IMR-90 (cell line): Measurements from ENCODE around the gene HSD3B2. TPM values are rescaled to one million over a fixed set of nuclear protein-coding genes. Genes with fewer than 3 reads are reported as not detected.

Experiments used
- ATAC-seq: fragments of 200-7000 bp; cut with Tn5 transposase; 2 replicates; pipeline ENCODE4 v1.9.1; 2020; ENCODE audit warnings: low read depth, mild to moderate bottlenecking, moderate library complexity
- BruUV-seq: library from RNA; stranded (reverse); fragments of 400-500 nt; replicated peaks from 2 replicates; lab custom pipeline; 2021; lab: Mats Ljungman, UMichigan
- CTCF ChIA-PET: fragments of 300-600 bp; formaldehyde crosslinking; extraction: SDS; loops from one replicate; lab custom pipeline; 2021; ENCODE audit warnings: antibody characterized with exemption; lab: Yijun Ruan, JAX
- POLR2A ChIA-PET: fragments of 300-600 bp; sonication (Branson Sonifier 250); formaldehyde crosslinking; loops from one replicate; lab custom pipeline; 2022; ENCODE audit warnings: antibody characterized with exemption; ENCODE audit not compliant: unreplicated experiment; lab: Charles Lee
- DNase-seq: peaks from one replicate; pipeline ENCODE4 v3.0.0; 2013
- H2AFZ ChIP-seq: replicated peaks from 2 replicates; pipeline ENCODE3; 2013; ENCODE audit warnings: low read length, mild to moderate bottlenecking; ENCODE audit not compliant: poor library complexity
- H2AK5ac ChIP-seq: 2 replicates; pipeline ENCODE4 v1.6.1; 2013; ENCODE audit warnings: low read depth, low read length, inconsistent platforms
- H2AK9ac ChIP-seq: replicated peaks from 2 replicates; pipeline ENCODE3; 2013; ENCODE audit warnings: mild to moderate bottlenecking, low read depth, low read length, moderate library complexity; ENCODE audit not compliant: poor library complexity
- H2BK120ac ChIP-seq: 2 replicates; pipeline ENCODE4 v1.6.1; 2013; ENCODE audit warnings: low read depth, low read length, inconsistent platforms
- H2BK15ac ChIP-seq: 3 replicates; pipeline ENCODE4 v1.6.1; 2013; ENCODE audit warnings: low read depth, low read length, inconsistent platforms
- H2BK20ac ChIP-seq: 2 replicates; pipeline ENCODE4 v1.6.1; 2013; ENCODE audit warnings: low read depth, mild to moderate bottlenecking, inconsistent platforms, low read length, moderate library complexity
- H2BK5ac ChIP-seq: 2 replicates; pipeline ENCODE4 v1.6.1; 2013; ENCODE audit warnings: mild to moderate bottlenecking, low read depth, low read length, inconsistent platforms; ENCODE audit not compliant: poor library complexity, severe bottlenecking
- H3K14ac ChIP-seq: replicated peaks from 2 replicates; pipeline ENCODE4 v1.6.1; 2013; ENCODE audit warnings: low read depth, low read length, inconsistent platforms
- H3K18ac ChIP-seq: 2 replicates; pipeline ENCODE4 v1.6.1; 2013; ENCODE audit warnings: low read depth, low read length, control low read depth
- H3K23ac ChIP-seq: 2 replicates; pipeline ENCODE4 v1.6.1; 2013; ENCODE audit warnings: low read depth, low read length, inconsistent platforms
- H3K27ac ChIP-seq: 2 replicates; pipeline ENCODE4 v1.5.1; 2013; ENCODE audit warnings: mild to moderate bottlenecking, control low read depth, low read length; ENCODE audit not compliant: insufficient read depth
- H3K27me3 ChIP-seq: 2 replicates; pipeline ENCODE4 v1.6.1; 2013; ENCODE audit warnings: low read length; ENCODE audit not compliant: control insufficient read depth, insufficient read depth
- H3K36me3 ChIP-seq: 2 replicates; pipeline ENCODE4 v1.6.1; 2013; ENCODE audit warnings: low read length, mixed read lengths; ENCODE audit not compliant: control insufficient read depth, insufficient read depth
- H3K4ac ChIP-seq: 2 replicates; pipeline ENCODE4 v1.6.1; 2013; ENCODE audit warnings: low read depth, low read length, inconsistent platforms
- H3K4me1 ChIP-seq: 2 replicates; pipeline ENCODE4 v1.6.1; 2013; ENCODE audit warnings: low read length, mixed read lengths; ENCODE audit not compliant: control insufficient read depth, insufficient read depth
- H3K4me2 ChIP-seq: 2 replicates; pipeline ENCODE4 v1.6.1; 2013; ENCODE audit warnings: low read depth, mild to moderate bottlenecking, control low read depth, low read length, moderate library complexity
- H3K4me3 ChIP-seq: 2 replicates; pipeline ENCODE4 v1.5.1; 2013; ENCODE audit warnings: low read depth, mild to moderate bottlenecking, control low read depth, low read length, moderate library complexity; ENCODE audit not compliant: insufficient read depth
- H3K56ac ChIP-seq: 2 replicates; pipeline ENCODE4 v1.6.1; 2013; ENCODE audit warnings: low read length, inconsistent platforms; ENCODE audit not compliant: insufficient read depth; ENCODE audit errors: extremely low read depth
- H3K79me1 ChIP-seq, 2 experiments: 2 replicates each; pipeline ENCODE4 v1.6.1; 2013; ENCODE audit warnings: low read length in 2 of 2, inconsistent platforms in 1 of 2, low read depth in 1 of 2
- H3K9ac ChIP-seq: 2 replicates; pipeline ENCODE4 v1.6.1; 2013; ENCODE audit warnings: low read depth, low read length, control low read depth
- H3K9me1 ChIP-seq: 2 replicates; pipeline ENCODE4 v1.6.1; 2013; ENCODE audit warnings: low read length, inconsistent platforms; ENCODE audit not compliant: insufficient read depth
- H3K9me3 ChIP-seq: 2 replicates; pipeline ENCODE4 v1.6.1; 2013; ENCODE audit warnings: low read length; ENCODE audit not compliant: control insufficient read depth, insufficient read depth
- H4K20me1 ChIP-seq: 2 replicates; pipeline ENCODE4 v1.6.1; 2013; ENCODE audit warnings: low read length, inconsistent platforms; ENCODE audit not compliant: insufficient read depth
- H4K5ac ChIP-seq: 2 replicates; pipeline ENCODE4 v1.6.1; 2013; ENCODE audit warnings: mild to moderate bottlenecking, low read depth, low read length, control low read depth
- H4K8ac ChIP-seq, 2 experiments: 2 replicates each; pipeline ENCODE4 v1.6.1; 2013; ENCODE audit warnings: low read depth in 2 of 2, low read length in 2 of 2, control low read depth in 1 of 2, inconsistent platforms in 1 of 2
- H4K91ac ChIP-seq: 2 replicates; pipeline ENCODE4 v1.6.1; 2013; ENCODE audit warnings: low read depth, low read length, inconsistent platforms; ENCODE audit not compliant: insufficient read depth
- BHLHE40 ChIP-seq: fragments of 150-350 bp; IDR thresholded peaks from 2 replicates; pipeline ENCODE4 v1.6.1; 2016; ENCODE audit warnings: mild to moderate bottlenecking, low read depth, low read length
- CHD1 ChIP-seq: IDR thresholded peaks from 2 replicates; pipeline ENCODE4 v1.6.1; 2012; ENCODE audit warnings: low read depth, low read length, improper control_type of control experiment
- ELK1 ChIP-seq: fragments of 150-350 bp; IDR thresholded peaks from 2 replicates; pipeline ENCODE4 v1.6.1; 2016; ENCODE audit warnings: low read depth, mild to moderate bottlenecking, low read length, moderate library complexity, borderline replicate concordance
- MAFK ChIP-seq: IDR thresholded peaks from 2 replicates; pipeline ENCODE4 v1.6.1; 2012; ENCODE audit warnings: low read depth, low read length, improper control_type of control experiment
- MAZ ChIP-seq: IDR thresholded peaks from 2 replicates; pipeline ENCODE4 v1.6.1; 2012; ENCODE audit warnings: low read depth, mild to moderate bottlenecking, low read length, improper control_type of control experiment, moderate library complexity, borderline replicate concordance
- MXI1 ChIP-seq: IDR thresholded peaks from 2 replicates; pipeline ENCODE4 v1.6.1; 2012; ENCODE audit warnings: low read depth, mild to moderate bottlenecking, low read length, moderate library complexity, borderline replicate concordance
- NFE2L2 ChIP-seq: fragments of 150-350 bp; IDR thresholded peaks from 2 replicates; pipeline ENCODE4 v1.6.1; 2016; ENCODE audit warnings: low read depth, mild to moderate bottlenecking, low read length
- POLR2A ChIP-seq: IDR thresholded peaks from 2 replicates; pipeline ENCODE4 v1.6.1; 2012; ENCODE audit warnings: mild to moderate bottlenecking, low read depth, low read length
- RCOR1 ChIP-seq: IDR thresholded peaks from 2 replicates; pipeline ENCODE4 v1.6.1; 2012; ENCODE audit warnings: mild to moderate bottlenecking, low read length, improper control_type of control experiment; ENCODE audit not compliant: insufficient replicate concordance
- SMC3 ChIP-seq: fragments of 150-350 bp; IDR thresholded peaks from 2 replicates; pipeline ENCODE4 v1.6.1; 2016; ENCODE audit warnings: low read depth, mild to moderate bottlenecking, antibody characterized with exemption, low read length, moderate library complexity
- WGBS, 2 experiments: methylation state at CpG; one replicate each; pipeline versions ENCODE4 v1.1.5 to v1.1.7; 2013; ENCODE audit warnings: missing lambda C conversion rate in 2 of 2; ENCODE audit not compliant: insufficient read length in 1 of 2; ENCODE audit errors: extremely low coverage in 2 of 2; 5-methylcytosine and 5-hydroxymethylcytosine counted together
- dilution Hi-C: fragments of 300-500 bp; cut with HindIII; formaldehyde crosslinking; loops from one replicate; pipeline ENCODE4 v1.14.3; 2018; ENCODE audit warnings: low sequenced_read_pairs; ENCODE audit not compliant: unreplicated experiment
- in situ Hi-C: fragments of 300-500 bp; cut with MboI; formaldehyde crosslinking; loops from 3 replicates; pipeline ENCODE4 v1.14.3; 2019; ENCODE audit warnings: low sequenced_read_pairs, inconsistent platforms, mixed read lengths
- intact Hi-C: fragments of 100-400 bp; cut with micrococcal nuclease; formaldehyde crosslinking; loops from 2 replicates; pipeline ENCODE4 v1.10.0; 2022
- polyA plus RNA-seq, 3 experiments: library from polyadenylated mRNA; depleted of rRNA; stranded (reverse); fragments of >200 nt; gene quantifications; 2 replicates each; pipeline ENCODE4 v1.2.3, GENCODE V29; 2012; ENCODE audit warnings: low replicate concordance in 1 of 3
- total RNA-seq: library from RNA; depleted of rRNA; stranded (reverse); fragments of >200 nt; gene quantifications from 2 replicates; pipeline ENCODE4 v1.2.3, GENCODE V29; 2012
- TF ChIP-seq, protein P1 (sequence below): fragments of 150-350 bp; IDR thresholded peaks from 2 replicates; pipeline ENCODE4 v1.6.1; 2017; ENCODE audit warnings: mild to moderate bottlenecking, antibody characterized with exemption, low read length, low read depth

HSD3B2 gene
- total and polyA plus RNA-seq, 2 of the 4 experiments (the other 2 are of a cell fraction): not detected

DNA sequence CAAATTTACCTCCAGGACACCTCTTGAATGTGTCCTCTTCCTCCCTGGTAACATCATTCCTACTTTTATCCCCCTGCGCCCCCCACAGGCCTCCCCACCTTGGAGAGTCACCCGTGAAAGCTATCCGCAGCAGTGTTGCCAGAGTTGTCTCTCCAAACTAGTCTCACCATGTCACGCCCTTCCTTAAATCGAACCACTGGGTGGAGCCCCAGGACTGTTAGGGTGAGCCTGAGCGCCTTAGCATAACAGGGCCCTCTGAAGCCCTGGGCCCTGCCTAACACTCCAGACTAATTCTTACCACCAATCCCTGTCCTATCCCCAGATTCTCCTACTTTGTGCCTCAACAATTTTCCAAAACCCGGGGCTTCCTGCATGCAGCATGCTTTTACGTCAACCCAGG lies 35.0 kb downstream of the HSD3B2 start:
- Histone ChIP-seq H2AK5ac (no peak overlapping the region), H2BK20ac (no peak overlapping the region), H3K4me2 (no peak overlapping the region), H2BK120ac (no peak overlapping the region), H3K9me3 (no peaks in the 10 kb centered on the region), H3K36me3 (no peaks in the 10 kb centered on the region), H3K79me1 (no peaks in the 10 kb centered on the region), H4K5ac (no peak overlapping the region), H3K4me1 (no peaks in the 10 kb centered on the region), H3K27ac (no peak overlapping the region), H3K23ac (no peak overlapping the region), H4K20me1 (no peaks in the 10 kb centered on the region), H3K4ac (no peak overlapping the region), H3K56ac (no peak overlapping the region), H3K18ac (no peak overlapping the region), H2AFZ (no peak overlapping the region), H2BK15ac (no peak overlapping the region), H3K4me3 (no peak overlapping the region), H2BK5ac (no peak overlapping the region), H3K14ac (no peak overlapping the region), H3K9me1 (no peaks in the 10 kb centered on the region), H4K91ac (no peak overlapping the region), H2AK9ac (no peak overlapping the region), H4K8ac (no peak overlapping the region), H3K27me3 (no peaks in the 10 kb centered on the region; the same call in 1 of the 2 replicates), H3K9ac (no peak overlapping the region)
- ATAC-seq (no peak), DNase-seq (no peak)
- dilution Hi-C loops (no loop called here), intact Hi-C loops (no loop called here), in situ Hi-C loops (no loop called here)
- WGBS, 2 experiments: 60% methylated on average over 2 of the region's 8 CpGs; no CpG with 5 or more reads in 1 of the 2 experiments
- ChIA-PET POLR2A (no interaction called here), CTCF (no interaction called here)
- TF ChIP-seq CHD1 (no peak), POLR2A (no peak), MXI1 (no peak), MAFK (no peak), NFE2L2 (no peak), BHLHE40 (no peak), SMC3 (no peak), ELK1 (no peak), MAZ (no peak), RCOR1 (no peak)
- TF ChIP-seq, protein P1, sequence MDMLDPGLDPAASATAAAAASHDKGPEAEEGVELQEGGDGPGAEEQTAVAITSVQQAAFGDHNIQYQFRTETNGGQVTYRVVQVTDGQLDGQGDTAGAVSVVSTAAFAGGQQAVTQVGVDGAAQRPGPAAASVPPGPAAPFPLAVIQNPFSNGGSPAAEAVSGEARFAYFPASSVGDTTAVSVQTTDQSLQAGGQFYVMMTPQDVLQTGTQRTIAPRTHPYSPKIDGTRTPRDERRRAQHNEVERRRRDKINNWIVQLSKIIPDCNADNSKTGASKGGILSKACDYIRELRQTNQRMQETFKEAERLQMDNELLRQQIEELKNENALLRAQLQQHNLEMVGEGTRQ: no peak
- no TSS peak for BruUV-seq
